Measurements from ENCODE around the gene JAKMIP2. TPM values are rescaled to one million over a fixed set of nuclear protein-coding genes. Genes with fewer than 3 reads are reported as not detected.

JAKMIP2 gene
- total and polyA plus RNA-seq, 10 of the 15 experiments (the other 5 are each of a cell fraction or from before 2014, with no cell fraction given) = 0.51 to 1.8 (median 0.89) TPM

GRCh38 chr5:147617711-147618350, 164.7 kb downstream of the JAKMIP2 start (continued):
- no peak for TF ChIP-seq PBX3 (IDR thresholded peaks at IDR 0.05; ENCODE audit: insufficient replicate concordance, low read depth, low read length)
- TF ChIP-seq SIX5 (IDR thresholded peaks at IDR 0.05; ENCODE audit: low read depth, low read length, severe bottlenecking) = no peak
- TF ChIP-seq EP300 (IDR thresholded peaks at IDR 0.05; ENCODE audit: borderline replicate concordance in 1 of 2, control insufficient read depth in 1 of 2, low read depth in 2 of 2, low read length in 2 of 2) = no peak

GRCh38 chr5:147617191-147617606, 165.3 kb downstream of the JAKMIP2 start:
- Histone ChIP-seq H3K9ac (ENCODE audit: control insufficient read depth, insufficient read depth, low read length) (no peak overlapping the region), H3K36me3 (ENCODE audit: control insufficient read depth in 2 of 2, insufficient read depth in 2 of 2, low read length in 1 of 2) (no peaks in the 10 kb centered on the region), H2AFZ (ENCODE audit: control insufficient read depth, low read depth, low read length) (no peak overlapping the region), H3K27me3 (replicated peaks in 1 of 2; ENCODE audit: control insufficient read depth in 2 of 2, insufficient read depth in 2 of 2, low read length in 1 of 2) (no peaks in the 10 kb centered on the region), H4K20me1 (ENCODE audit: control insufficient read depth, insufficient read depth) (no peaks in the 10 kb centered on the region), H3K27ac (ENCODE audit: control insufficient read depth, insufficient read depth) (no peak overlapping the region), H3K4me3 (no peak overlapping the region), H3K4me1 (ENCODE audit: control insufficient read depth, insufficient read depth, low read length) (no peaks in the 10 kb centered on the region), H3K4me2 (ENCODE audit: control insufficient read depth, insufficient read depth) (no peak overlapping the region), H3K9me3 (replicated peaks; ENCODE audit: control insufficient read depth, insufficient read depth, low read length) (no peaks in the 10 kb centered on the region), H3K79me2 (ENCODE audit: control insufficient read depth, insufficient read depth, low read length) (no peaks in the 10 kb centered on the region)
- ATAC-seq (no peak), DNase-seq (ENCODE audit: low read depth, low spot score) (no peak), FAIRE-seq (no peak)
- no TSS peak for BruUV-seq (replicated peaks)
- in situ Hi-C loops (cut with MboI) (no loop called here), intact Hi-C loops (cut with micrococcal nuclease; ENCODE audit: unreplicated experiment) (no loop called here)
- ChIA-PET RAD21 (ENCODE audit: unreplicated experiment) (no interaction called here), POLR2A (no interaction called here), CTCF (no interaction called here), SMC1A (ENCODE audit: uncharacterized antibody, unreplicated experiment) (no interaction called here)
- 37% methylated on average over 4 of the region's 4 CpGs for WGBS (ENCODE audit: insufficient coverage, insufficient replicate concordance, low lambda C conversion rate, missing lambda C conversion rate)
- TF ChIP-seq REST (IDR thresholded peaks at IDR 0.05; ENCODE audit: low read depth, low read length) = no peak
- TF ChIP-seq ZZZ3 (IDR thresholded peaks at IDR 0.05; ENCODE audit: control insufficient read depth, insufficient read length, low read depth) = no peak
- TF ChIP-seq CREB1 (IDR thresholded peaks at IDR 0.05; ENCODE audit: low read depth) = no peak
- TF ChIP-seq HDAC6 (IDR thresholded peaks at IDR 0.05; ENCODE audit: unreplicated experiment) = no peak
- no peak for TF ChIP-seq PBX3 (IDR thresholded peaks at IDR 0.05; ENCODE audit: insufficient replicate concordance, low read depth, low read length)
- TF ChIP-seq CREM (IDR thresholded peaks at IDR 0.05; ENCODE audit: low read depth) = no peak
- no peak for TF ChIP-seq ELK1 (IDR thresholded peaks at IDR 0.05; ENCODE audit: low read depth, low read length)
- TF ChIP-seq MLLT1 (IDR thresholded peaks at IDR 0.05) = no peak
- no peak for TF ChIP-seq DPF2 (IDR thresholded peaks at IDR 0.05)

All from GM12878 (cell line).